ENCODE data around the gene HNRNPH3. TPM values are rescaled to one million over a fixed set of nuclear protein-coding genes. Genes with fewer than 3 reads are reported as not detected.

The HNRNPH3 gene
- total RNA-seq, 6 experiments from 2014 or later = 105 to 170 (median 136) TPM

DNA sequence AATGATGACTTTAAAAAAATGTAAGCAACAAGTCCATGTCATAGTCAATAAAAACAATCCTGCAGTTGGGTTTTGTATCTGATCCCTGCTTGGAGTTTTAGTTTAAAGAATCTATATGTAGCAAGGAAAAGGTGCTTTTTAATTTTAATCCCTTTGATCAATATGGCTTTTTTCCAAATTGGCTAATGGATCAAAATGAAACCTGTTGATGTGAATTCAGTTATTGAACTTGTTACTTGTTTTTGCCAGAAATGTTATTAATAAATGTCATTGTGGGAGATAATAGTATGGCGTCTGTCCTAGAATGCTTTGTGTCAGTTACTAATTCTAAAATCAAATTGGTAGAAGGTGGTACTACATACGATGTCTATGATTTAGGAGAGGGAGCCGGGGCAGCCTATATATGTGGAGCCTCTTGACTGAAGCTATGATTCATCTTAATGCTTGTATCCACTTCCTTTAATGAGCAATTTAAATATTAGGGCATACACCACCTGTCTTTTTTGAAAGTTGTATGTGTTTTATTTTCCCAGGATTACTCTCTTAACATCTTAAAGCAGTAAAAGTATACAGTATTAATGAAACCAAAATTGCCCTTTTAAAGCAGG, 11.1 kb downstream of the HNRNPH3 start:
- Mint-ChIP-seq H3K27ac (peak overlapping the region; percentile 27; the same call in 1 of the 2 replicates), H3K36me3 (ENCODE audit: low read depth) (peaks cover 67% of the 10 kb centered on the region), H3K27me3 (ENCODE audit: insufficient read depth) (peaks cover 2% of the 10 kb centered on the region; the same call in 1 of the 2 replicates), H3K9me3 (no peaks in the 10 kb centered on the region), H3K4me1 (ENCODE audit: low read depth) (peaks cover 51% of the 10 kb centered on the region), H3K4me3 (no peak overlapping the region)
- TF ChIP-seq, protein P1, sequence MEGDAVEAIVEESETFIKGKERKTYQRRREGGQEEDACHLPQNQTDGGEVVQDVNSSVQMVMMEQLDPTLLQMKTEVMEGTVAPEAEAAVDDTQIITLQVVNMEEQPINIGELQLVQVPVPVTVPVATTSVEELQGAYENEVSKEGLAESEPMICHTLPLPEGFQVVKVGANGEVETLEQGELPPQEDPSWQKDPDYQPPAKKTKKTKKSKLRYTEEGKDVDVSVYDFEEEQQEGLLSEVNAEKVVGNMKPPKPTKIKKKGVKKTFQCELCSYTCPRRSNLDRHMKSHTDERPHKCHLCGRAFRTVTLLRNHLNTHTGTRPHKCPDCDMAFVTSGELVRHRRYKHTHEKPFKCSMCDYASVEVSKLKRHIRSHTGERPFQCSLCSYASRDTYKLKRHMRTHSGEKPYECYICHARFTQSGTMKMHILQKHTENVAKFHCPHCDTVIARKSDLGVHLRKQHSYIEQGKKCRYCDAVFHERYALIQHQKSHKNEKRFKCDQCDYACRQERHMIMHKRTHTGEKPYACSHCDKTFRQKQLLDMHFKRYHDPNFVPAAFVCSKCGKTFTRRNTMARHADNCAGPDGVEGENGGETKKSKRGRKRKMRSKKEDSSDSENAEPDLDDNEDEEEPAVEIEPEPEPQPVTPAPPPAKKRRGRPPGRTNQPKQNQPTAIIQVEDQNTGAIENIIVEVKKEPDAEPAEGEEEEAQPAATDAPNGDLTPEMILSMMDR (IDR thresholded peaks at IDR 0.05) = no peak
- no peak for DNase-seq

DNA sequence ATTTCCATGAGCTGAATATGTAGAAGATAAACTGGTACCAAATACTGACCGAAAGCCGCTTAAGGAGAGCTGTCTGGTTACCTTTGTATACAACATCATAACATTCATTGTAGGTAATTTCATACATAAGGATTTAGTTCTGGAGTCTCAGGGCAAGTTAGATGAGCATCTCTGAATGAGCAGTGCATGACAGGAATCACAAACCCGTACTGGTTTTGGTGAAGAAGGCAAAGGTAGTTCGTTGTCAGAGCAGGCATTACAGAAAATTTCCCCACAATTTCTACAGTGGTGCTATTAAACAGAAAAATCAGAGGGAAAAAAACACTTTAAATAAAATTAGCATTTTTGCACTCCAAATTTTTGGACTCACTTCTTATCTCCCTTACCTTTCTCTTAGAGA, 13.8 kb downstream of the HNRNPH3 start:
- Mint-ChIP-seq H3K4me1 (ENCODE audit: low read depth) (peaks cover 38% of the 10 kb centered on the region), H3K9me3 (no peaks in the 10 kb centered on the region), H3K36me3 (ENCODE audit: low read depth) (peaks cover 43% of the 10 kb centered on the region), H3K4me3 (no peak overlapping the region), H3K27me3 (ENCODE audit: insufficient read depth) (peaks cover 1% of the 10 kb centered on the region), H3K27ac (peak overlapping the region; percentile 67)
- TF ChIP-seq, protein P1 (IDR thresholded peaks at IDR 0.05) = no peak
- DNase-seq = no peak

- H3K4me3 Mint-ChIP-seq = no peak overlapping the region
- no peak for DNase-seq
- TF ChIP-seq, protein P1 (IDR thresholded peaks at IDR 0.05) = no peak
- no peak overlapping the region for H3K27ac Mint-ChIP-seq
- H3K4me1 Mint-ChIP-seq (ENCODE audit: low read depth) = peaks cover 30% of the 10 kb centered on the region
- no peaks in the 10 kb centered on the region; the same call in 1 of the 2 replicates for H3K27me3 Mint-ChIP-seq (ENCODE audit: insufficient read depth)
- H3K36me3 Mint-ChIP-seq (ENCODE audit: low read depth) = peaks cover 34% of the 10 kb centered on the region
- no peaks in the 10 kb centered on the region for H3K9me3 Mint-ChIP-seq
Measured at GRCh38 chr10:68346774-68347173, 14.9 kb downstream of the HNRNPH3 start.

DNA sequence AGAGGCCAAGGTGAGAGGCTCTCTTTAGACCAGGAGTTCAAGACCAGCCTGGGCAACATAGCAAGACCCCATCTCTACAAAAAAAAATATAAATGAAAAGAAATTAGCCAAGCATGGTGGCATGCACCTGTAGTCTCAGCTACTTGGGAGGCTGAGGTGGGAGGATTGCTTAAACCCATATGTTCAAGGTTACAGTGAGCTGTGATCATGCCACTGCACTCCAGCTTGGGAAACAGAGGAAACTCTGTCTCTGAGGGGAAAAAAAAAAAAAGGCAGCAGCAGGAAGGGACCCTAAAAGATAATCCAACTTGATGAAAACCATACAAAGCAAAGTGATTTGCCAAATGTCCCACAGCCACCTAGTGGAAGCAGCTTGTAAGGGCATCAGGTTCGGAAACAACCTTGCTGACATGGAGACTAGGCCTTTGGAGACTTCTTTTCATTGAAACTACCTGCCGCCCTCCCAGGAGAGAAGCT, 16.4 kb downstream of the HNRNPH3 start:
- DNase-seq = peak; percentile 53
- Mint-ChIP-seq H3K27me3 (ENCODE audit: insufficient read depth) (no peaks in the 10 kb centered on the region; the same call in none of the 2 replicates), H3K27ac (no peak overlapping the region; the same call in 1 of the 2 replicates), H3K36me3 (ENCODE audit: low read depth) (peaks cover 34% of the 10 kb centered on the region), H3K9me3 (no peaks in the 10 kb centered on the region), H3K4me3 (no peak overlapping the region), H3K4me1 (ENCODE audit: low read depth) (peaks cover 16% of the 10 kb centered on the region)
- TF ChIP-seq, protein P1 (IDR thresholded peaks at IDR 0.05) = peak; percentile 84

- H3K9me3 Mint-ChIP-seq = no peaks in the 10 kb centered on the region
- H3K4me3 Mint-ChIP-seq = no peak overlapping the region
- no peaks in the 10 kb centered on the region; the same call in none of the 2 replicates for H3K27me3 Mint-ChIP-seq (ENCODE audit: insufficient read depth)
- no peaks in the 10 kb centered on the region for H3K4me1 Mint-ChIP-seq (ENCODE audit: low read depth)
- DNase-seq = no peak
- peaks cover 15% of the 10 kb centered on the region for H3K36me3 Mint-ChIP-seq (ENCODE audit: low read depth)
- TF ChIP-seq, protein P1 (IDR thresholded peaks at IDR 0.05) = no peak
- H3K27ac Mint-ChIP-seq = no peak overlapping the region
Measured at GRCh38 chr10:68353537-68353936, 21.7 kb downstream of the HNRNPH3 start.
